Islet precursor cell (in vitro differentiated cells): ENCODE data around the gene DTX3.
"Not testable (repeated sequence)": the region's sequence is repeated elsewhere in the genome, so short reads cannot be mapped to it uniquely, and the experiment has no call there.

Experiments used
- DNase-seq: peaks from one replicate; pipeline ENCODE4 v3.0.0-alpha.2; 2018

The DTX3 gene, protein sequence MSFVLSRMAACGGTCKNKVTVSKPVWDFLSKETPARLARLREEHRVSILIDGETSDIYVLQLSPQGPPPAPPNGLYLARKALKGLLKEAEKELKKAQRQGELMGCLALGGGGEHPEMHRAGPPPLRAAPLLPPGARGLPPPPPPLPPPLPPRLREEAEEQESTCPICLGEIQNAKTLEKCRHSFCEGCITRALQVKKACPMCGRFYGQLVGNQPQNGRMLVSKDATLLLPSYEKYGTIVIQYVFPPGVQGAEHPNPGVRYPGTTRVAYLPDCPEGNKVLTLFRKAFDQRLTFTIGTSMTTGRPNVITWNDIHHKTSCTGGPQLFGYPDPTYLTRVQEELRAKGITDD

GRCh38 chr12:57604454-57604991 lies at the start of gene DTX3:
Gene DTX3 (plus strand): TSS chr12:57604824. CDS start chr12:57606518, 1,694 bp downstream.
- DNase-seq: no peak

DNA sequence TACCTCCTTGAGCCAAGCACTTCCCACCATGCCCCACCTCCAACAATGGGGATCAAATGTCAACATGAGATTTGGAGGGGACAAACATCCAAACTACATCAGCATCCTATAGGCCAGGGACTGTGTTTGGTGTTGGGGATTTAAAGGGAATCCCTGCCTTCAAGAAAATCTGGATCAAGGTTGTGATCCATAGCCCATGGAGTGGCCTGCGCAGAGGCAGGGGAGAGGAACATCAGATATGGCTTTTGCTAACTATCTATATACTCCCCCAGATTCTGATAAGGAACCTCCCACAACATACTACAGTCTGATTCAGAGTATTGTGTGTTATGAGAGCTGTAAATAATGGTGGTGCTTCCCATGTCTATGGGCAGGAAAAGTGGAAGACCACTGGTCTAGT lies 49.7 kb upstream of the DTX3 start:
- peak; percentile 19 for DNase-seq

DNA sequence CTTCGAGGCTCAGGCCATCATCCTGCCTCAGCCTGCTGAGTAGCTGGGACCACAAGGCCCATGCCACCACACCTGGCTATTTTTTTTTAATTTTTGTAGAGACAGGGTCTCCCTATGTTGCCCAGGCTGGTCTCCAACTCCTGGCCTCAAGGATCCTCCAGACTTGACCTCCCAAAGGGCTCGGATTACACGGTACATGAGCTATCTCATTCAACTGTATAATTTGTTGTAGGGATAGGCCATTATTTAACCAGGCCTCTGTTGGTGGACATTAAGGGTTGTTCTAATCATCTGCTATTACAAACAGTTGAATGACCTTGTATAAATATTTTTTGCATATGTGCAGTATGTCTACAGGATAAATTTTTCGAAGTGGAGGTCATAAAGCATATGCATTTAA lies 45.8 kb upstream of the DTX3 start:
- DNase-seq: peak; percentile 14

DNA sequence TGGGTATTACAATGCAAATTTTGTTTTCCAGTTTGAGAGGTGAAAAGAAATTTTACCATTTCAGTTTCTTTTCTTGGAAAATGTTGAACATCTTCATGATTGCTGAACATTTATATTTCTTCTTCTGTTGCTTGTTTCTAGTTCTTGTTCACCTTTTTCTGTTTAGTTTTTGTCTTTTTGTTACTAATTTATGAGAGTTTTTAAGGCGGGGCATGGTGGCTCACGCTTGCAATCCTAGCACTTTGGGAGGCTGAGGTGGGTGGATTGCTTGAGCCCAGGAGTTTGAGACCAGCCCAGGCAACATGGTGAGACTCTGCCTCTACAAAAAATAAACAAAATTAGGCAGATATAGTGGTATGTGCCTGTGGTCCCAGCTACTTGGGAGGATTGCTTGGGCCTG lies 44.1 kb upstream of the DTX3 start:
- DNase-seq: no peak

DNA sequence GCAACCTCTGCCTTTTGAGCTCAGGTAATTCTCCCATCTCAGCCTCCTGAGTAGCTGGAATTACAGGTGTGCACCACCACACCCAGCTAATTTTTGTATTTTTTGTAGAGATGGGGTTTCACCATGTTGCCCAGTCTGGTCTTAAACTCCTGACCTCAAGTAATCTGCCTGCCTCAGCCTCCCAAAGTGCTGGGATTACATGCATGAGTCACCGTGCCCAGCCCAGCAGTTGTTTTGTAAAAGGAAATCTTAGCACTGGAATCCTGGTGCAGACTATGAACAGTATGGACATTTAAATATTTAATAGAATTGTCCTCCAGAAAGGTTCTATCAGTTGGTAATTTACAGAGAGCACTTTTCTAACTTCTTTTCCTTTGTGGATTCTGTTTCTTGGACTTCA lies 43.5 kb upstream of the DTX3 start:
- DNase-seq: not testable (repeated sequence)

- DNase-seq: peak; percentile 18
Measured at GRCh38 chr12:57563358-57563757, 41.3 kb upstream of the DTX3 start.

DNA sequence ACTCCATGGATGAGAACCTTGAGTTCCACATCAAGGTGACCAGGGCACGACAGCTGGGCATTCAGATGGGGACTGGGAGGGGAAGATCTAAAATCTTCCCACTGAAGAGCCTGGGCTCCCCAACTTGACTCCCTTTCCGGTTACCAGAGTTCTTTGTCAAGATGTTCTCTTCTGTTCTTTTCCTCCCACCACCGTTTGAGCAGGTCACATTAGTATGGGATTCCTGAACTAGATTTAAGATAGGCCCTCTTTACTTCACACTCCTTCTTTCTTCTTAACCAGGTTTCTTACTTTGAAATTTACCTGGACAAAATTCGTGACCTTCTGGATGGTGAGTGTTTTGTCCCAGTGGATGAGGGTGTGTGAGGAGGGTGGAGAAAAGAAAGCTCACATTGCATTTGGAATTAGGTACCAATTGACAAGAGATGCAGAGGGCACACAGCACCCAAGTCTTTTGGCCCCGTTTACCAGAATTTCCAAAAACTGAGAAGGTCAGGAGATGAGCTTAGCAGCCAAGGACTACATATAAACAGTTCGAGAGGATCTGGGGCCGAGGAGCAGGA lies 40.4 kb upstream of the DTX3 start:
- DNase-seq: no peak

DNA sequence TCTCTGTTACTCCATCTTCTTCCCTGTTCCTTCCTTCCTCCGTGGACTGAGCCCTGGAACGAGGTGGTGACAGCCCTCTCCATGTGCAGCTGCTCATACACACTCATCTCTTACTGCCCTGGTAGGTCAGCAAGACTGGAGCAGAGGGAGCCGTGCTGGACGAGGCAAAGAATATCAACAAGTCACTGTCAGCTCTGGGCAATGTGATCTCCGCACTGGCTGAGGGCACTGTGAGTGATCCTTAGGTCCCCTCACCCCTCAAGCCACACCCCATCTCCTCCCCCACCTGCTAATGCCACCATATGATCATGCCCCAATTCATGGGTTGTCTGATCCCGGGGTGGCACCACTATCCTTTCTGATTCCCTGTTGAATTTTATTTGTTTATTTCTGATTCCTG lies 35.8 kb upstream of the DTX3 start:
- peak; percentile 49 for DNase-seq

GRCh38 chr12:57569858-57570257 lies 34.8 kb upstream of the DTX3 start:
- no peak for DNase-seq

- not testable (repeated sequence) for DNase-seq
Measured at GRCh38 chr12:57570438-57570837, 34.2 kb upstream of the DTX3 start.

DNA sequence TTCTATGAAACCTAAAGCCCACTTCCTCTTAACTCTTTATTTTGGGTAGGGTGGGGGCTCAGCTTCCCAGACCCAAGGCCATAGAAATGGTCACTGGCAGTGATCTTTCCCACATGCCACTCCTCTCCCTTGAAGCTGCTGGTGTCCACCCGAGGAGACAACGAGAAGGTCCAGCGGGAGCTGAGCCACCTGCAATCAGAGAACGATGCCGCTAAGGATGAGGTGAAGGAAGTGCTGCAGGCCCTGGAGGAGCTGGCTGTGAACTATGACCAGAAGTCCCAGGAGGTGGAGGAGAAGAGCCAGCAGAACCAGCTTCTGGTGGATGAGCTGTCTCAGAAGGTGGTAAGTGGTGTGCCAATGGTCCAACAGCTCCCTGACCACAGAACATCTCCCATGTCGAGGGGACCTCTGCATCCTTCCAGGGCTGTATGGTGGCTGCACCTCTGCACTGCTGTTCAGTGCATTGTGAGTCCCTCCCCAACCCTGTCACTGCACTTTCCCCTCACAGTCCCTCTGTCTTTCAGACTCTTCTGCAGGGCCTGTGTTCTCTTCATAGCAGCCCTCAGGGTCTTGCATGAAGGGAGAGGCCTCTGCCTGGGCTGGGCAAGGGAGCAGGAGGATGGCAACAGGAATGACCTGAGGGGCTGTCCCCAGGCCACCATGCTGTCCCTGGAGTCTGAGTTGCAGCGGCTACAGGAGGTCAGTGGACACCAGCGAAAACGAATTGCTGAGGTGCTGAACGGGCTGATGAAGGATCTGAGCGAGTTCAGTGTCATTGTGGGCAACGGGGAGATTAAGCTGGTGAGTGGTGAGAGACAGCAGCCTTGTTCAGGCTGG lies 32.5 kb upstream of the DTX3 start:
- peak; percentile 52 for DNase-seq

- no peak for DNase-seq
Measured at GRCh38 chr12:57574795-57575194, 29.8 kb upstream of the DTX3 start.

DNA sequence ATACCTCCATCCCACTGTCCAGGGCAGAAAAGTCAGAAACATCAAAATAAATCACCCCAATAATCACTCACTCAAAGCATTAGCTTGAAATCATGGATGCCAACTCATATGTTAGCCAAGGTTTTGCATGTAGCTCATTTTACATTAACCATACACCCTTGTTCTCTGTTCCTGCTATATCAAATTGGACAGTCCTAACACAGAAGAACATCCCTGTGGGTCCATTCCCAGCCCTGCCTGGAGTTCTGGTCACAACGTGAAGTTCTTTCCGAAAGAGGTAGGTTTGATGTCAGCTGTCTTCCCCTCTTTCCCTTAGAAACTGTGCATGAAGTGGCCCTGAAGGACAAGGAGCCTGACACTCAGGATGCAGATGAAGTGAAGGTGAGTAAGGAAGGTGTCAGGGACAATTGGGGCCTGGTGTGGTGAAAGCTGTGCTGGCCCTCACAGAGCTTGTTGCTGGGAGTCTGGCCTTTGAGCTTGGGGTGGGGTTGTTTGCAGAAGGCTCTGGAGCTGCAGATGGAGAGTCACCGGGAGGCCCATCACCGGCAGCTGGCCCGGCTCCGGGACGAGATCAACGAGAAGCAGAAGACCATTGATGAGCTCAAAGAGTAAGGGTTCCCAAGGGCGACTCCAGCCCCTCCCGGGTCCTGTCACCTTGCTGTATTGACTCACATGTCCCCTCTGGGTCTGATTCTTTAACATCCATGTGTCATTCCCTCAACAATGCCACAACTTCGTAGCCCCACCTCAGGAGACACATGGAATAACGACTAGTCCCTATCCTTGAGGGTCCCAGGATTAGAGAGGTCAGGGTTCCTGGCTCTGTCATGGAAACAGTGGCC lies 28.6 kb upstream of the DTX3 start:
- peak; percentile 45 for DNase-seq

- DNase-seq: no peak
Measured at GRCh38 chr12:57576613-57577160, 27.9 kb upstream of the DTX3 start.

- no peak for DNase-seq
Measured at GRCh38 chr12:57577981-57578758, 26.5 kb upstream of the DTX3 start.

DNA sequence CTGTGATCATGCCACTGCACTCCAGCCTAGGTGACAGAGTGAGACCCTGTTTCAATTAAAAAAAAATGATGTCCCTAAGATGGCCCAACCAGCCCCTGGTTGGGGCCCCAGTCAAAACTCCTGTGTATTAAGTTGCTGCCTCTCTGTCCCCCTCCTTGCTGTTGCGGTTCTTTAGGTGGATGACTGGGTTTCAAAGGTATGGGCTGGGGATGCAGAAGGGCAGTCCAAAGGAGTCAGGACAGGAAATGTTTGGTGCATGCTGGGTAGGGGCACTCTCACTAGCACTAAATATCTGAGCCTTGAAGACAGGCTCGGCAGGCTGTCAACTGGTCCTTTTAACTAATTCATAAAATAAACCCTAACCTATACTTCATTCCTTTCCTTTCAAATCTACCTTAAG lies 25.6 kb upstream of the DTX3 start:
- peak; percentile 45 for DNase-seq

DNA sequence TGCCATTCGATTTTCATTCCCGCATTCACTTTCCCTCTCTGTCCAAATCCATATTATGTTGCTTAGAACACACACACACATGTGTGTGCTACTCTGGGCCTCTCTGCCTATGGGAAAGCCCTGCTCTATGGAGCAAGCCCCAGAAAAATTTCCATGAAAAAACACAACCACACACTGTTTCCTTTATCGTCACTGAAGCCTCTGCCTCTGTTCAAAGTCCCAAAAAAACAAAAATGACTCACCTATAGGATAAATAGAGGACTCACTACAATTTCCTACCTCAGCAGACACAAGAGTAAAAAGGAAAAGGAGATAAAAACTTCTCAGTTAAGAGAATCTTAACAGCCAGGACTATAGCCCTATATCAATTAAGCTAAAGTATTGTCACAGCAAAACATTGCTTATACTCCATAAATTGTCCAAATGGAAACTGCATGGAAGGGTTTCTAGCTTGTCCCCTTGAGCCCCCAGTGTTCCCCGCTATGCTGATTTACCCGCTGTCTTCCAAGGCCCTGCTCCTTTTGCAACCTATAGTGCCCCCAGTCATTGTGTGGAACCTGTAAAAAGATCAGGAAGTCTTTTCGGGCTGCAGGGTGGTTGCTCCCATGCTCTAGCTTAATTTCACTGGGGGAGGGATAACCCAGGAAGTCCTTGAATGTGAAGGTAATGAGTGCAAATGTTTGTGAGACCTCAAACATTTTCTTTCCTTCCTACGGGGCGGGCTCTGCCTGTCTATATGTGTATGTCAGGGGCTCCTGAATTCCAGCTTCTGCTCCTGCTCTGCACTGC lies 24.8 kb upstream of the DTX3 start:
- no peak for DNase-seq

DNA sequence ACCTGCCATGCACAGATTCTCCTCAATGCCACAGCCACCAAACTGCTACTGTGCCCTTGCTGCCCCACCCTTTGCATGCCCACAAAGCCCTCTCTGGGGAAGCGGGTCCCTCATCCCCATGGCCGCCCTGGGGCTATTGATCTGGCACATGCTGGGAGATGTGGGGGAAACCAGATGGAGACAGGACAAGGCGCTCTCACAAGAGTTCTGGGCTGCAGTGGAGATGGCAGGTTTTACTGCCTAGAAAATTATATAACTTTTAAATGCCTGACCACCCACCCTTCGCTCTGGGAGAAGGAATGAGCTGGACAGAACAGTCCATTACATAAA lies 24.2 kb upstream of the DTX3 start:
- no peak for DNase-seq

DNA sequence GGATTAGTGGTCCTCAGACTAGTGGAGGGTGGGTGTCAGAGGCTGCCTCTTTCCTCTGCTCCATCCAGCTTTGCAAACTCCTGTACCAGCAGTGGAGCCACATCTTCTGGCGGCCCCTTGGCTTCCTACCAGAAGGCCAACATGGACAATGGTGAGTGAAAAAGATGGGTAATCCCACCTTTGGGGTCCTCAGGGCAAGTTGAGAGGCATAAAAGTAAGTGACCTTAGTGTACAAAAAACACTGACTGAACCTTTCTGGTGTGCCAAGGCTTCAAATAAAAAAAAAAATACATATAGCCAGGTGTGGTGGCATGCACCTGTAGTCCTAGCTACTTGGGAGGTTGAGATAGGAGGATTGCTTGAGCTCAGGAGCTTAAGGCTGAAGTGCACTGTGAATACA lies 22.8 kb upstream of the DTX3 start:
- no peak for DNase-seq

GRCh38 chr12:57582440-57582839 lies 22.2 kb upstream of the DTX3 start:
- no peak for DNase-seq
